ENCODE data around the gene LRRTM1.

GRCh38 chr2:80256782-80257167 is 47.8 kb downstream of the LRRTM1 start:
- TF ChIP-seq ZBTB33 (IDR thresholded peaks at IDR 0.05; ENCODE audit: extremely low read depth, insufficient replicate concordance, low read length) (no peak), POLR2A (IDR thresholded peaks at IDR 0.05; ENCODE audit: borderline replicate concordance, extremely low read depth, insufficient read depth, insufficient read length) (no peak), CEBPB (IDR thresholded peaks at IDR 0.05; ENCODE audit: low read depth) (no peak), EZH2phosphoT487 (IDR thresholded peaks at IDR 0.05; ENCODE audit: borderline replicate concordance) (no peak), EZH2 (IDR thresholded peaks at IDR 0.05) (no peak), RAD21 (IDR thresholded peaks at IDR 0.05; ENCODE audit: low read depth) (no peak)
- TF ChIP-seq, protein P1, sequence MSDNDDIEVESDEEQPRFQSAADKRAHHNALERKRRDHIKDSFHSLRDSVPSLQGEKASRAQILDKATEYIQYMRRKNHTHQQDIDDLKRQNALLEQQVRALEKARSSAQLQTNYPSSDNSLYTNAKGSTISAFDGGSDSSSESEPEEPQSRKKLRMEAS (IDR thresholded peaks at IDR 0.05) = no peak
- TF ChIP-seq, protein P2, sequence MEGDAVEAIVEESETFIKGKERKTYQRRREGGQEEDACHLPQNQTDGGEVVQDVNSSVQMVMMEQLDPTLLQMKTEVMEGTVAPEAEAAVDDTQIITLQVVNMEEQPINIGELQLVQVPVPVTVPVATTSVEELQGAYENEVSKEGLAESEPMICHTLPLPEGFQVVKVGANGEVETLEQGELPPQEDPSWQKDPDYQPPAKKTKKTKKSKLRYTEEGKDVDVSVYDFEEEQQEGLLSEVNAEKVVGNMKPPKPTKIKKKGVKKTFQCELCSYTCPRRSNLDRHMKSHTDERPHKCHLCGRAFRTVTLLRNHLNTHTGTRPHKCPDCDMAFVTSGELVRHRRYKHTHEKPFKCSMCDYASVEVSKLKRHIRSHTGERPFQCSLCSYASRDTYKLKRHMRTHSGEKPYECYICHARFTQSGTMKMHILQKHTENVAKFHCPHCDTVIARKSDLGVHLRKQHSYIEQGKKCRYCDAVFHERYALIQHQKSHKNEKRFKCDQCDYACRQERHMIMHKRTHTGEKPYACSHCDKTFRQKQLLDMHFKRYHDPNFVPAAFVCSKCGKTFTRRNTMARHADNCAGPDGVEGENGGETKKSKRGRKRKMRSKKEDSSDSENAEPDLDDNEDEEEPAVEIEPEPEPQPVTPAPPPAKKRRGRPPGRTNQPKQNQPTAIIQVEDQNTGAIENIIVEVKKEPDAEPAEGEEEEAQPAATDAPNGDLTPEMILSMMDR (IDR thresholded peaks at IDR 0.05 in 2 of 3, conservative IDR thresholded peaks at IDR 0.05 in 1 of 3; ENCODE audit: borderline replicate concordance in 1 of 3, insufficient read depth in 1 of 3, low read depth in 2 of 3, low read length in 2 of 3) = no peak
